K562 (cell line): ENCODE measurements around the gene GLI1. TPM values are rescaled to one million over a fixed set of nuclear protein-coding genes. Genes with fewer than 3 reads are reported as not detected.

Source experiments
- ATAC-seq: fragments of 200-7000 bp; cut with Tn5 transposase; 3 replicates; pipeline ENCODE4 v1.9.1; 2020; ENCODE audit warnings: moderate library complexity
- BruUV-seq: library from RNA; stranded (reverse); fragments of 400-500 nt; replicated peaks from 2 replicates; lab custom pipeline; 2021; lab: Mats Ljungman, UMichigan
- CTCF ChIA-PET: fragments of 300-600 bp; formaldehyde crosslinking; extraction: SDS; loops from one replicate; lab custom pipeline; 2021; ENCODE audit warnings: low intra/inter-chr PET ratio; lab: Yijun Ruan, JAX
- POLR2A ChIA-PET: fragments of 300-600, 350-650 bp; sonication (Branson Sonifier 250); formaldehyde crosslinking; extraction: SDS; loops from one replicate; lab custom pipeline; 2021; ENCODE audit warnings: antibody characterized with exemption, inconsistent platforms; lab: Yijun Ruan, JAX
- DNase-seq, 4 experiments: peaks; one replicate each; pipeline versions ENCODE4 v3.0.0 to v3.0.0-alpha.2; 2011 to 2018; ENCODE audit warnings: low spot score in 3 of 4, mixed read lengths in 3 of 4; ENCODE audit errors: extremely low read depth in 1 of 4
- FAIRE-seq: peaks from 2 replicates; lab custom pipeline; 2011; peaks lifted over from hg19 to GRCh38; lab: Jason Lieb, UNC
- H2AFZ ChIP-seq: 2 replicates; pipeline ENCODE4 v1.6.0; 2011; ENCODE audit warnings: low read depth, low read length, control low read depth, inconsistent platforms
- H3K27ac ChIP-seq: fragments of 200-600 bp; 3 replicates; pipeline ENCODE4 v1.8.0; 2011; ENCODE audit warnings: low read depth, mild to moderate bottlenecking, control low read depth, inconsistent platforms, low read length, moderate library complexity, mixed read lengths; ENCODE audit errors: extremely low read depth
- H3K27me3 ChIP-seq, 2 experiments: fragments of 300-600 bp in 1 of 2; 2 replicates in 1 of 2; 3 replicates in 1 of 2; pipeline versions ENCODE4 v1.6.0 to v1.8.0; 2011; ENCODE audit warnings: inconsistent platforms in 2 of 2, low read length in 2 of 2, mild to moderate bottlenecking in 1 of 2, mixed read lengths in 1 of 2, moderate library complexity in 1 of 2; ENCODE audit not compliant: control insufficient read depth in 2 of 2, insufficient read depth in 2 of 2
- H3K36me3 ChIP-seq: fragments of 300-600 bp; 3 replicates; pipeline ENCODE4 v1.8.0; 2011; ENCODE audit warnings: mild to moderate bottlenecking, low read length, inconsistent platforms; ENCODE audit not compliant: control insufficient read depth, insufficient read depth
- H3K4me1 ChIP-seq, 2 experiments: fragments of 200-600 bp in 1 of 2; replicated peaks in 1 of 2; 2 replicates in 1 of 2; 3 replicates in 1 of 2; pipeline versions ENCODE4 v1.5.1 to v1.8.0; 2011; ENCODE audit warnings: inconsistent platforms in 2 of 2, low read length in 2 of 2, mild to moderate bottlenecking in 1 of 2, mixed read lengths in 1 of 2, moderate library complexity in 1 of 2; ENCODE audit not compliant: control insufficient read depth in 2 of 2, insufficient read depth in 2 of 2
- H3K4me2 ChIP-seq: 2 replicates; pipeline ENCODE4 v1.6.1; 2011; ENCODE audit warnings: low read length, control low read depth, inconsistent platforms, mixed read lengths; ENCODE audit not compliant: insufficient read depth
- H3K4me3 ChIP-seq: fragments of 200-600 bp; sonication (generic), shearing (Covaris generic); 2 replicates; pipeline ENCODE4 v1.5.1; 2016; ENCODE audit warnings: control low read depth, inconsistent platforms
- H3K79me2 ChIP-seq: fragments of 200-600 bp; 3 replicates; pipeline ENCODE4 v1.8.0; 2011; ENCODE audit warnings: low read length, inconsistent platforms; ENCODE audit not compliant: control insufficient read depth, insufficient read depth
- H3K9ac ChIP-seq, 2 experiments: 2 replicates each; pipeline versions ENCODE4 v1.6.0 to v1.6.1; 2011; ENCODE audit warnings: low read depth in 2 of 2, low read length in 2 of 2, control low read depth in 1 of 2, inconsistent platforms in 1 of 2, mild to moderate bottlenecking in 1 of 2, mixed read lengths in 1 of 2; ENCODE audit not compliant: insufficient read depth in 1 of 2
- H3K9me1 ChIP-seq: one replicate; pipeline ENCODE4 v1.6.0; 2011; ENCODE audit warnings: inconsistent platforms, mild to moderate bottlenecking, low read length, moderate library complexity; ENCODE audit not compliant: control insufficient read depth, insufficient read depth
- H3K9me3 ChIP-seq: replicated peaks from 2 replicates; pipeline ENCODE4 v1.5.1; 2011; ENCODE audit warnings: low read depth, low read length, inconsistent platforms; ENCODE audit not compliant: control insufficient read depth, insufficient read depth
- H4K20me1 ChIP-seq: replicated peaks from 2 replicates; pipeline ENCODE4 v1.6.1; 2011; ENCODE audit warnings: low read length, inconsistent platforms, mixed read lengths; ENCODE audit not compliant: control insufficient read depth, insufficient read depth
- CBFA2T3 ChIP-seq: fragments of 450-650 bp; IDR thresholded peaks from 2 replicates; pipeline ENCODE4 v1.6.1; 2017
- CHD2 ChIP-seq: IDR thresholded peaks from 2 replicates; pipeline ENCODE4 v1.6.1; 2011; ENCODE audit warnings: low read depth, low read length
- HDAC2 ChIP-seq: fragments of 450-650 bp; IDR thresholded peaks from 2 replicates; pipeline ENCODE4 v1.6.1; 2016; ENCODE audit warnings: mild to moderate bottlenecking
- HDAC3 ChIP-seq: fragments of 450-650 bp; IDR thresholded peaks from 2 replicates; pipeline ENCODE4 v1.6.1; 2018; ENCODE audit warnings: borderline replicate concordance, mild to moderate bottlenecking, moderate library complexity; ENCODE audit not compliant: partially characterized antibody
- HDAC8 ChIP-seq: fragments of 450-650 bp; IDR thresholded peaks from 2 replicates; pipeline ENCODE4 v1.6.1; 2016; ENCODE audit warnings: mild to moderate bottlenecking, missing genetic modification characterization, moderate library complexity, missing compliant biosample characterization
- HMGN3 ChIP-seq: IDR thresholded peaks from 2 replicates; pipeline ENCODE4 v1.6.1; 2011; ENCODE audit warnings: borderline replicate concordance, low read depth, mild to moderate bottlenecking, mixed read lengths, low read length; ENCODE audit not compliant: insufficient read length; ENCODE audit errors: extremely low read depth
- HNRNPLL ChIP-seq: fragments of 200-400 bp; formaldehyde crosslinking; IDR thresholded peaks from 2 replicates; pipeline ENCODE4 v1.6.1; 2017; ENCODE audit warnings: low read length, low read depth, mild to moderate bottlenecking; ENCODE audit not compliant: poor library complexity, severe bottlenecking
- LEF1 ChIP-seq: fragments of 450-650 bp; IDR thresholded peaks from 2 replicates; pipeline ENCODE4 v1.6.1; 2016; ENCODE audit warnings: mild to moderate bottlenecking
- MTA3 ChIP-seq: fragments of 450-650 bp; formaldehyde crosslinking; IDR thresholded peaks from 2 replicates; pipeline ENCODE4 v1.6.1; 2017; ENCODE audit warnings: mild to moderate bottlenecking, borderline replicate concordance
- NCOA6 ChIP-seq: fragments of 450-650 bp; IDR thresholded peaks from 2 replicates; pipeline ENCODE4 v1.6.1; 2017; ENCODE audit warnings: mild to moderate bottlenecking
- NFE2L1 ChIP-seq: fragments of 450-650 bp; IDR thresholded peaks from 2 replicates; pipeline ENCODE4 v1.6.1; 2016; ENCODE audit warnings: missing genetic modification characterization, low read depth, mild to moderate bottlenecking, missing compliant biosample characterization, moderate library complexity, borderline replicate concordance
- NR3C1 ChIP-seq: sonication (generic); formaldehyde crosslinking; IDR thresholded peaks from 2 replicates; pipeline ENCODE4 v1.8.1; 2022; ENCODE audit warnings: missing genetic modification reagents
- PCBP1 ChIP-seq: fragments of 200-400 bp; formaldehyde crosslinking; IDR thresholded peaks from 2 replicates; pipeline ENCODE4 v1.6.1; 2018; ENCODE audit warnings: mild to moderate bottlenecking, low read depth, low read length; ENCODE audit not compliant: poor library complexity, severe bottlenecking
- PTRF ChIP-seq: fragments of 450-650 bp; IDR thresholded peaks from 2 replicates; pipeline ENCODE4 v1.6.1; 2016; ENCODE audit warnings: mild to moderate bottlenecking, missing genetic modification characterization, missing compliant biosample characterization
- RB1 ChIP-seq: fragments of 450-650 bp; IDR thresholded peaks from 2 replicates; pipeline ENCODE4 v1.6.1; 2017; ENCODE audit warnings: low read depth, mild to moderate bottlenecking
- ZNF165 ChIP-seq: fragments of 250-450 bp; sonication (Bioruptor Pico); IDR thresholded peaks from 2 replicates; pipeline ENCODE4 v1.4.0; 2020; ENCODE audit warnings: borderline replicate concordance
- ZNF75A ChIP-seq: fragments of 450-650 bp; formaldehyde crosslinking; IDR thresholded peaks from 2 replicates; pipeline ENCODE4 v1.4.0; 2020; ENCODE audit warnings: mild to moderate bottlenecking
- WGBS: fragments of 100-300 bp; shearing (Covaris generic); methylation state at CpG from one replicate; pipeline ENCODE4 v1.1.6; 2016; ENCODE audit warnings: low coverage, mixed read lengths; ENCODE audit not compliant: insufficient coverage; ENCODE audit errors: missing lambda C conversion rate; 5-methylcytosine and 5-hydroxymethylcytosine counted together
- in situ Hi-C: fragments of 300-500 bp; cut with MboI; formaldehyde crosslinking; loops from 4 replicates; pipeline ENCODE4 v1.15.0; 2018; ENCODE audit warnings: inconsistent platforms, mixed read lengths
- intact Hi-C: fragments of 100-400 bp; cut with micrococcal nuclease; formaldehyde crosslinking; loops from 2 replicates; pipeline ENCODE4 v1.14.2; 2022
- polyA plus RNA-seq, 8 experiments: library from polyadenylated mRNA; depleted of rRNA in 4 of 8; stranded (reverse) in 5 of 8; unstranded in 3 of 8; fragments of >200 nt; fragmentation: Nextera tagmentation in 2 of 8; fragmentation: Illumina TruSeq in 1 of 8; extraction: Ambion mirVana in 2 of 8; extraction: Trizol in 1 of 8; gene quantifications; 2 replicates each; pipeline versions ENCODE4 v1.2.1 to v1.2.3, GENCODE V29; 2011 to 2014; ENCODE audit warnings: inconsistent platforms in 1 of 8, missing spikeins in 1 of 8
- total RNA-seq, 7 experiments: library from RNA; depleted of rRNA in 6 of 7; stranded (reverse); fragments of >200 nt in 6 of 7; fragmentation: Illumina TruSeq in 2 of 7; extraction: Trizol in 2 of 7; gene quantifications; 2 replicates each; pipeline versions ENCODE4 v1.2.1 to v1.2.3, GENCODE V29; 2011 to 2021; ENCODE audit warnings: low replicate concordance in 1 of 7
- TF ChIP-seq, protein P1 (sequence below), 2 experiments: fragments of 450-650 bp; IDR thresholded peaks; 2 replicates each; pipeline ENCODE4 v1.6.1; 2016
- TF ChIP-seq, protein P2 (sequence below): fragments of 450-650 bp; IDR thresholded peaks from 2 replicates; pipeline ENCODE4 v1.6.1; 2017; ENCODE audit warnings: antibody characterized with exemption
- TF ChIP-seq, protein P3 (sequence below): fragments of 250-450 bp; sonication (Bioruptor Pico); IDR thresholded peaks from 2 replicates; pipeline ENCODE4 v1.5.0; 2021

GLI1 gene
- total and polyA plus RNA-seq, 9 of the 15 experiments (the other 6 are each of a cell fraction or from before 2014, with no cell fraction given) = 0.24 to 3.7 (median 0.61) TPM

DNA sequence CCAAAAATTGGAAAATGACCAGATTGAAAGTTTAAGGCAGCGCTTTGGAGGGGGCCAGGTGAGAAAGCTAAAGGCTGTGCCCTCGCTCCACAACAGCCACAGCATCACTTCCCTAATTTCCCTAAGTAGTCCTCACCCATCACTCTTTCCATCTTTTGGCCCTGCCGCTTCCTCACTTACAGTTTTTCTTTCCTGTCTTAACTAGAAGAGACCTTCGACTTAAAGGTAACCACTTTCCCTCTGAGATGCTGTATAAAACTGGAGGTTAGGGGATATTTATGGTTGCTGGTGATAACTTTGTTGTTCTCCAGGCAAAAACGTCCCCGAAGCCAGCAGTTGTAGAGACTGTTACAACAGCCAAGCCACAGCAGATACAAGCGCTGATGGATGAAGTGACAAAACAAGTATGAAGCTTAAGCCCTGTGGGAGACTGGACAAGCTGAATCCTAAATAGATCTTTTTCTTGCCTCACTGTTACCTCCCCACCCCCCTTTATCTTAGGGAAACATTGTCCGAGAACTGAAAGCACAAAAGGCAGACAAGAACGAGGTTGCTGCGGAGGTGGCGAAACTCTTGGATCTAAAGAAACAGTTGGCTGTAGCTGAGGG is 56.5 kb downstream of the GLI1 start:
- 55% methylated on average over 11 of the region's 11 CpGs for WGBS
- H2AFZ ChIP-seq = no peak overlapping the region
- H3K79me2 ChIP-seq = peaks cover 41% of the 10 kb centered on the region
- intact Hi-C loops (no loop called here), in situ Hi-C loops (no loop called here)
- POLR2A ChIA-PET = interaction anchor here (0.7 to 10.1 kb wide), 23 partner anchors 8 to 271 kb away, joined by 3 to 184 read pairs (median 4); partner anchors contain the start of genes ARHGEF25 and DCTN2
- H3K9me1 ChIP-seq = peaks cover 7% of the 10 kb centered on the region
- peaks cover 88% of the 10 kb centered on the region for H3K36me3 ChIP-seq
- no peaks in the 10 kb centered on the region for H3K27me3 ChIP-seq
- H3K4me1 ChIP-seq = peaks cover 6 to 21% of the 10 kb centered on the region in 2 experiments
- H3K4me3 ChIP-seq = no peak overlapping the region
- H3K4me2 ChIP-seq = 0 out of 2 replicates have a peak overlapping the region, but pooled peaks have one; percentile 9
- no peak overlapping the region for H3K9ac ChIP-seq
- CTCF ChIA-PET = no interaction called here
- ATAC-seq (peak; percentile 7), DNase-seq (peak in 1 of 4 experiments; percentile 48), FAIRE-seq (no peak)
- peak overlapping the region; percentile 59; the same call in 1 of the 3 replicates for H3K27ac ChIP-seq
- BruUV-seq = TSS peak; percentile 26
- H3K9me3 ChIP-seq = no peaks in the 10 kb centered on the region
- H4K20me1 ChIP-seq = peaks cover 52% of the 10 kb centered on the region
- TF ChIP-seq, protein P1, sequence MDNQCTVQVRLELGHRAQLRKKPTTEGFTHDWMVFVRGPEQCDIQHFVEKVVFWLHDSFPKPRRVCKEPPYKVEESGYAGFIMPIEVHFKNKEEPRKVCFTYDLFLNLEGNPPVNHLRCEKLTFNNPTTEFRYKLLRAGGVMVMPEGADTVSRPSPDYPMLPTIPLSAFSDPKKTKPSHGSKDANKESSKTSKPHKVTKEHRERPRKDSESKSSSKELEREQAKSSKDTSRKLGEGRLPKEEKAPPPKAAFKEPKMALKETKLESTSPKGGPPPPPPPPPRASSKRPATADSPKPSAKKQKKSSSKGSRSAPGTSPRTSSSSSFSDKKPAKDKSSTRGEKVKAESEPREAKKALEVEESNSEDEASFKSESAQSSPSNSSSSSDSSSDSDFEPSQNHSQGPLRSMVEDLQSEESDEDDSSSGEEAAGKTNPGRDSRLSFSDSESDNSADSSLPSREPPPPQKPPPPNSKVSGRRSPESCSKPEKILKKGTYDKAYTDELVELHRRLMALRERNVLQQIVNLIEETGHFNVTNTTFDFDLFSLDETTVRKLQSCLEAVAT (IDR thresholded peaks at IDR 0.05) = peak in 1 of 2 experiments; percentile 39; a peak in 3 of 4 replicates
- TF ChIP-seq CHD2 (no peak), NFE2L1 (tag) (no peak), HNRNPLL (no peak), NR3C1 (CRISPR knock-in tag) (no peak), RB1 (no peak), CBFA2T3 (no peak), ZNF75A (peak; percentile 59; the same call in 1 of the 2 replicates), LEF1 (0 out of 2 replicates have a peak, but pooled peaks have one; percentile 16), NCOA6 (no peak), PCBP1 (no peak), HDAC3 (peak; percentile 11), HDAC8 (no peak), HDAC2 (no peak), HMGN3 (no peak), ZNF165 (no peak), PTRF (no peak), MTA3 (peak; percentile 58)
- TF ChIP-seq, protein P2, sequence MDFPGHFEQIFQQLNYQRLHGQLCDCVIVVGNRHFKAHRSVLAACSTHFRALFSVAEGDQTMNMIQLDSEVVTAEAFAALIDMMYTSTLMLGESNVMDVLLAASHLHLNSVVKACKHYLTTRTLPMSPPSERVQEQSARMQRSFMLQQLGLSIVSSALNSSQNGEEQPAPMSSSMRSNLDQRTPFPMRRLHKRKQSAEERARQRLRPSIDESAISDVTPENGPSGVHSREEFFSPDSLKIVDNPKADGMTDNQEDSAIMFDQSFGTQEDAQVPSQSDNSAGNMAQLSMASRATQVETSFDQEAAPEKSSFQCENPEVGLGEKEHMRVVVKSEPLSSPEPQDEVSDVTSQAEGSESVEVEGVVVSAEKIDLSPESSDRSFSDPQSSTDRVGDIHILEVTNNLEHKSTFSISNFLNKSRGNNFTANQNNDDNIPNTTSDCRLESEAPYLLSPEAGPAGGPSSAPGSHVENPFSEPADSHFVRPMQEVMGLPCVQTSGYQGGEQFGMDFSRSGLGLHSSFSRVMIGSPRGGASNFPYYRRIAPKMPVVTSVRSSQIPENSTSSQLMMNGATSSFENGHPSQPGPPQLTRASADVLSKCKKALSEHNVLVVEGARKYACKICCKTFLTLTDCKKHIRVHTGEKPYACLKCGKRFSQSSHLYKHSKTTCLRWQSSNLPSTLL = no peak
- TF ChIP-seq, protein P3, sequence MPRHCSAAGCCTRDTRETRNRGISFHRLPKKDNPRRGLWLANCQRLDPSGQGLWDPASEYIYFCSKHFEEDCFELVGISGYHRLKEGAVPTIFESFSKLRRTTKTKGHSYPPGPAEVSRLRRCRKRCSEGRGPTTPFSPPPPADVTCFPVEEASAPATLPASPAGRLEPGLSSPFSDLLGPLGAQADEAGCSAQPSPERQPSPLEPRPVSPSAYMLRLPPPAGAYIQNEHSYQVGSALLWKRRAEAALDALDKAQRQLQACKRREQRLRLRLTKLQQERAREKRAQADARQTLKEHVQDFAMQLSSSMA (CRISPR knock-in tag) = 0 out of 2 replicates have a peak, but pooled peaks have one; percentile 53
